ENCODE measurements around the gene LYRM1.

DNA sequence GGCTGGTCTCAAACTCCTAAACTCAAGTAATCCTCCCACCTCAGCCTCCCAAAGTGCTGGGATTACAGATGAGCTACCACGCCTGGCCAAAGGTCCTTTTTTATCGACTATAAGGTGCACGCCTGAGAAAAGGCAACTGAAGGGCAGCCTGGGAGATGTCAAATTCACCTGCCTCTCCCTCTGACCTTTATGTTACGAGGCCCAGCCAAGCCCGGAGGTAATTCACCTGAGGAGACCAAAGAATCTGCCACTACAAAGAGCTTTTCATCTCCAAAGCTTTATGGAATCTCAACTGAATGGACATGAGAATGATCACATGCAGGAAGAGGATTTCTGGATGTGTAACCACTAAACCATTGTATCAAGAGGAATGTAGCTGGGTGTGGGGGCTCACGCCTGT, 37.2 kb downstream of the LYRM1 start:
- TF ChIP-seq POLR2AphosphoS5 (IDR thresholded peaks at IDR 0.05) = no peak
- TF ChIP-seq EP300 (conservative IDR thresholded peaks at IDR 0.05; ENCODE audit: poor library complexity, severe bottlenecking) = no peak
- TF ChIP-seq CTCF (IDR thresholded peaks at IDR 0.05; ENCODE audit: poor library complexity, severe bottlenecking) = no peak
- TF ChIP-seq REST (IDR thresholded peaks at IDR 0.05; ENCODE audit: borderline replicate concordance) = no peak
- no peak for TF ChIP-seq EZH2 (IDR thresholded peaks at IDR 0.05; ENCODE audit: borderline replicate concordance, insufficient read depth, low read length, poor library complexity, severe bottlenecking)
- TF ChIP-seq RAD21 (conservative IDR thresholded peaks at IDR 0.05) = no peak
- no peak for TF ChIP-seq SMC3 (conservative IDR thresholded peaks at IDR 0.05; ENCODE audit: poor library complexity)
- no peak for TF ChIP-seq TAF1 (IDR thresholded peaks at IDR 0.05; ENCODE audit: low read depth)

Measured in neural cell (in vitro differentiated cells).